Neural cell (in vitro differentiated cells): ENCODE results near the gene SPOCK1. TPM values are rescaled to one million over a fixed set of nuclear protein-coding genes. Genes with fewer than 3 reads are reported as not detected.

Experiments used
- H2AFZ ChIP-seq: fragments of 200-600, 300-800 bp; sonication (generic), shearing (Covaris generic); 2 replicates; pipeline ENCODE4 v1.6.0; 2014; ENCODE audit warnings: low read depth, mild to moderate bottlenecking, antibody characterized with exemption, low read length, moderate library complexity
- H3F3A ChIP-seq: fragments of 200-600 bp; shearing (Covaris generic); 2 replicates; pipeline ENCODE4 v1.6.1; 2016; ENCODE audit warnings: mild to moderate bottlenecking, moderate library complexity, mixed read lengths, antibody characterized with exemption, low read length; ENCODE audit not compliant: insufficient read depth, poor library complexity, severe bottlenecking
- H3K27ac ChIP-seq: fragments of 200-600, 300-800 bp; sonication (generic), shearing (Covaris generic); 2 replicates; pipeline ENCODE4 v1.5.1; 2014; ENCODE audit warnings: mild to moderate bottlenecking, low read length, moderate library complexity
- H3K27me3 ChIP-seq: fragments of 300-800, 200-600 bp; sonication (generic), shearing (Covaris generic); 2 replicates; pipeline ENCODE4 v1.6.0; 2014; ENCODE audit warnings: mild to moderate bottlenecking, low read depth, low read length, moderate library complexity; ENCODE audit not compliant: insufficient read depth
- H3K36me3 ChIP-seq: fragments of 300-800, 200-600 bp; sonication (generic), shearing (Covaris generic); 2 replicates; pipeline ENCODE4 v1.5.1; 2014; ENCODE audit warnings: mild to moderate bottlenecking, antibody characterized with exemption, low read length, moderate library complexity; ENCODE audit not compliant: insufficient read depth
- H3K4me2 ChIP-seq: fragments of 300-800, 200-600 bp; sonication (generic), shearing (Covaris generic); 2 replicates; pipeline ENCODE4 v1.6.0; 2014; ENCODE audit warnings: mild to moderate bottlenecking, low read length
- H3K4me3 ChIP-seq: fragments of 300-800, 200-600 bp; sonication (generic), shearing (Covaris generic); 2 replicates; pipeline ENCODE4 v1.5.1; 2014; ENCODE audit warnings: mild to moderate bottlenecking, low read length, moderate library complexity
- H3K79me2 ChIP-seq: fragments of 200-600 bp; shearing (Covaris generic); replicated peaks from 2 replicates; pipeline ENCODE4 v1.6.0; 2014; ENCODE audit warnings: mild to moderate bottlenecking, low read length, moderate library complexity; ENCODE audit not compliant: insufficient read depth
- H3K9ac ChIP-seq: fragments of 300-800, 200-600 bp; sonication (generic), shearing (Covaris generic); 2 replicates; pipeline ENCODE4 v1.6.1; 2016; ENCODE audit warnings: mild to moderate bottlenecking, low read length, mixed read lengths
- H3K9me2 ChIP-seq: fragments of 200-600 bp; shearing (Covaris generic); 2 replicates; pipeline ENCODE4 v1.6.1; 2016; ENCODE audit warnings: mild to moderate bottlenecking, low read length, mixed read lengths; ENCODE audit not compliant: insufficient read depth
- H3K9me3 ChIP-seq: fragments of 200-600, 300-800 bp; sonication (generic), shearing (Covaris generic); 2 replicates; pipeline ENCODE4 v1.6.1; 2016; ENCODE audit warnings: mild to moderate bottlenecking, mixed run types, low read length, moderate library complexity, mixed read lengths
- H4K20me1 ChIP-seq: fragments of 200-600 bp; shearing (Covaris generic); 2 replicates; pipeline ENCODE4 v1.6.1; 2016; ENCODE audit warnings: mild to moderate bottlenecking, mixed run types; ENCODE audit not compliant: insufficient read depth
- EP300 ChIP-seq: fragments of 450-650 bp; conservative IDR thresholded peaks from 2 replicates; pipeline ENCODE4 v1.6.1; 2014; ENCODE audit warnings: antibody characterized with exemption, mild to moderate bottlenecking, moderate library complexity; ENCODE audit not compliant: poor library complexity, severe bottlenecking
- EZH2 ChIP-seq: fragments of 200-600, 300-800 bp; shearing (Covaris generic), sonication (generic); IDR thresholded peaks from 2 replicates; pipeline ENCODE4 v1.6.1; 2014; ENCODE audit warnings: antibody characterized with exemption, low read length, borderline replicate concordance, mild to moderate bottlenecking; ENCODE audit not compliant: insufficient read depth, poor library complexity, severe bottlenecking
- MXI1 ChIP-seq: fragments of 450-650 bp; conservative IDR thresholded peaks from 2 replicates; pipeline ENCODE4 v1.6.1; 2014; ENCODE audit warnings: antibody characterized with exemption, mild to moderate bottlenecking; ENCODE audit not compliant: poor library complexity, severe bottlenecking
- POLR2AphosphoS5 ChIP-seq: IDR thresholded peaks from 2 replicates; pipeline ENCODE4 v1.6.1; 2012
- RAD21 ChIP-seq: fragments of 450-650 bp; conservative IDR thresholded peaks from 2 replicates; pipeline ENCODE4 v1.6.1; 2014; ENCODE audit warnings: antibody characterized with exemption, mild to moderate bottlenecking, moderate library complexity
- REST ChIP-seq: IDR thresholded peaks from 2 replicates; pipeline ENCODE4 v1.6.1; 2012; ENCODE audit warnings: borderline replicate concordance
- SMC3 ChIP-seq: fragments of 450-650 bp; conservative IDR thresholded peaks from 2 replicates; pipeline ENCODE4 v1.6.1; 2014; ENCODE audit warnings: antibody characterized with exemption, mild to moderate bottlenecking, moderate library complexity; ENCODE audit not compliant: poor library complexity
- TAF1 ChIP-seq: IDR thresholded peaks from 2 replicates; pipeline ENCODE4 v1.6.1; 2012; ENCODE audit warnings: low read depth
- polyA plus RNA-seq: library from polyadenylated mRNA; depleted of rRNA; stranded (reverse); fragments of >200 nt; gene quantifications from 2 replicates; pipeline ENCODE4 v1.2.3, GENCODE V29; 2014
- TF ChIP-seq, protein P1 (sequence below): fragments of 450-650 bp; IDR thresholded peaks from 2 replicates; pipeline ENCODE4 v1.5.1; 2014; ENCODE audit warnings: antibody characterized with exemption, mild to moderate bottlenecking, moderate library complexity; ENCODE audit not compliant: poor library complexity, severe bottlenecking

The SPOCK1 gene
- polyA plus RNA-seq, 1 donor from 2014 or later: 33.6 TPM

DNA sequence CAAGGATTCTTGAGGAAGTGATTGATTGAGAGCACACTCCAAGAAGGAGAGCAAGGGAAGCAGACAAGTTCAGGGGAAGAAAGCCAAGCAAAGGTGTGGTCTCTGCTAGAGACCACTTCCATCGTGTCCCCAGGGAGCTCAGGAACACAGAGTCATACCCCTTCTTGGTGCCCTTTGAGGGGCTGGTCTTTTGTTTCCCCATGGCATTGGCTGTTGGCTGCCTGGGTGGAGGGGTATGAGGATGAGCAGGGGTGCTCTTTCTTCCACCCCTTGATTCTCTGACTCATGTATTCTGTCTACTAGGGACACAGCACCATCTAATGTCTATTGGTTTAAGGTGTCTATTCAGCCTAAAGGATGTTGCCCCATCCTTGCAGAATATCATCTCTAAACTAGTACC, 11.5 kb upstream of the SPOCK1 start:
- Histone ChIP-seq H3K4me3 (no peak overlapping the region), H3F3A (no peaks in the 10 kb centered on the region), H3K27ac (no peak overlapping the region), H3K9me3 (no peaks in the 10 kb centered on the region), H3K36me3 (no peaks in the 10 kb centered on the region), H3K9me2 (no peaks in the 10 kb centered on the region), H3K79me2 (no peaks in the 10 kb centered on the region), H3K9ac (no peak overlapping the region), H2AFZ (no peak overlapping the region), H3K4me2 (no peak overlapping the region), H4K20me1 (no peaks in the 10 kb centered on the region), H3K27me3 (no peaks in the 10 kb centered on the region)
- TF ChIP-seq EP300 (no peak), RAD21 (no peak), EZH2 (no peak), REST (no peak), MXI1 (no peak), TAF1 (no peak)
- TF ChIP-seq, protein P1, sequence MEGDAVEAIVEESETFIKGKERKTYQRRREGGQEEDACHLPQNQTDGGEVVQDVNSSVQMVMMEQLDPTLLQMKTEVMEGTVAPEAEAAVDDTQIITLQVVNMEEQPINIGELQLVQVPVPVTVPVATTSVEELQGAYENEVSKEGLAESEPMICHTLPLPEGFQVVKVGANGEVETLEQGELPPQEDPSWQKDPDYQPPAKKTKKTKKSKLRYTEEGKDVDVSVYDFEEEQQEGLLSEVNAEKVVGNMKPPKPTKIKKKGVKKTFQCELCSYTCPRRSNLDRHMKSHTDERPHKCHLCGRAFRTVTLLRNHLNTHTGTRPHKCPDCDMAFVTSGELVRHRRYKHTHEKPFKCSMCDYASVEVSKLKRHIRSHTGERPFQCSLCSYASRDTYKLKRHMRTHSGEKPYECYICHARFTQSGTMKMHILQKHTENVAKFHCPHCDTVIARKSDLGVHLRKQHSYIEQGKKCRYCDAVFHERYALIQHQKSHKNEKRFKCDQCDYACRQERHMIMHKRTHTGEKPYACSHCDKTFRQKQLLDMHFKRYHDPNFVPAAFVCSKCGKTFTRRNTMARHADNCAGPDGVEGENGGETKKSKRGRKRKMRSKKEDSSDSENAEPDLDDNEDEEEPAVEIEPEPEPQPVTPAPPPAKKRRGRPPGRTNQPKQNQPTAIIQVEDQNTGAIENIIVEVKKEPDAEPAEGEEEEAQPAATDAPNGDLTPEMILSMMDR: no peak

DNA sequence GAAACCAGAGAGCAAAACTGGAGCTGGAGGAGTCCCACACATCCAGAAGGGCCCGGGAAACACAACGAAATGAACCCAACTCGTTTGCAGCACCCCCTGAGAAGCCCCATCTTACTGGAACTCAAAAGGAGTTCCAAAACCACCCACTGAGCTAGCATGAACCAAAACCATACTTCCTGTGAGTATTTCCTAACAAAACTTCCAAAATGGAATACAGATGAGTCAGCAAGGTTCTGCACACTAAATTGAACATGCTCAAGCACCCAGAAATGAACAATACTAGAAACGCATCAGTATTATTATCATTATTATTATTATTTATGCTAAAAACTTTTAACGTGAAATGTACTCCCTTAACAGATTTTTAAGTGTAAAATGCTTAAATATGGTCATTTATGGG, 8.0 kb upstream of the SPOCK1 start:
- H3K9ac ChIP-seq: no peak overlapping the region
- no peaks in the 10 kb centered on the region for H4K20me1 ChIP-seq
- TF ChIP-seq EP300: no peak
- TF ChIP-seq TAF1: no peak
- TF ChIP-seq SMC3: no peak
- TF ChIP-seq POLR2AphosphoS5: no peak
- no peak for TF ChIP-seq REST
- TF ChIP-seq EZH2: no peak
- no peak for TF ChIP-seq RAD21
- TF ChIP-seq MXI1: no peak
- TF ChIP-seq, protein P1: no peak
- H3F3A ChIP-seq: no peaks in the 10 kb centered on the region
- no peaks in the 10 kb centered on the region for H3K27me3 ChIP-seq
- H3K36me3 ChIP-seq: no peaks in the 10 kb centered on the region
- H3K79me2 ChIP-seq: no peaks in the 10 kb centered on the region
- H3K4me3 ChIP-seq: no peak overlapping the region
- H3K27ac ChIP-seq: no peak overlapping the region
- no peaks in the 10 kb centered on the region for H3K9me2 ChIP-seq
- H2AFZ ChIP-seq: no peak overlapping the region
- H3K9me3 ChIP-seq: no peaks in the 10 kb centered on the region
- no peak overlapping the region for H3K4me2 ChIP-seq
